ENCODE data around the gene CATSPER3. TPM values are rescaled to one million over a fixed set of nuclear protein-coding genes. Genes with fewer than 3 reads are reported as not detected.

CATSPER3 gene
- polyA plus RNA-seq, 3 donors = 0.15 to 0.60 (median 0.52) TPM

DNA sequence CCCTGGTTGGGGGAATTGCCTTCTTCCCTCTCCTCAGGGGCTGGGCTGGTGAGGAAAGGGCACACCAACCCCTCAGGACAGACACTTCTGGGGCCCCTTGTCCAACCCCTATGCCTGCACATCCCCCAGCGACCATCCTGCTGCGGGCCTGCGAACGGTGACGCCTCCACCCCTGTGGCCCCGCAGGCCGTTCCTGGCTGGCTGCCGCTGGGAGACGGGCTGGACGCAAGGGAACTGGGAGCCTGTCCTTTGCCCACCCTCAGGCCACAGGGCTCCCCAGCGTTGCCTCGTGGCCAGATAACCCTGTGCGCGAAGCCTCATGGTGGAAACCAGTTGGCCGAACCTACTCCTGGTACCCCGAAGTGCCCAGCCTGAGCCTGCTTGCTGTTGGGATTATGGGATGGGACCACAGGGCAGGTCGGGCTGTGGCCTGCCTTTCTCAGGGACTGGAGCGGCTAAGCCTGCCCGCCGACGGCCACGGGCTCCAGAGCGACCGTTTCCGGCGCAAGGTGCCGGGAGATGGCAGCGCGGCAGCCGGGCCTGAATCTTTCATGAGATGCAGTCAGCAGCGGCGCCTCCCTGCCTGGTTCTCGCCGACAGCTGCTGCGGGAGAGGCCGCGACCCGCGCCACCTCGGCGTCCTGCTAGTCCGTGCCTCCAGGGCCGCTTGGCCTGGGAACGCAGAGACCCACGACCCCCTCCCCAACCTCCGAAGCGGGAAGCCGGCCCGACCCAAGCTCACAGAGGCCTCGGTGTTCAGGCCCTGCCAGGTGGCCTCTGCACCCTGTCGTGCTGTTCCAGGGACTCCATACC, 72.8 kb downstream of the CATSPER3 start:
- Mint-ChIP-seq H3K27me3 (ENCODE audit: low read depth in 3 of 3) (peaks cover 79 to 98% (median 88%) of the 10 kb centered on the region in 3 donors), H3K36me3 (peaks cover 0 to 1% of the 10 kb centered on the region in 2 donors), H3K9me3 (peaks cover 0 to 15% (median 0%) of the 10 kb centered on the region in 7 donors), H3K4me1 (peaks cover 3% of the 10 kb centered on the region), H3K4me3 (peak overlapping the region in 1 of 2 donors; percentile 79), H3K27ac (peak overlapping the region in 1 of 7 donors; percentile 11)
- H3K27me3 ChIP-seq (ENCODE audit: control insufficient read depth in 2 of 2, insufficient read depth in 2 of 2, low read length in 2 of 2) = peaks cover 72 to 96% of the 10 kb centered on the region in 2 donors
- H2AFZ ChIP-seq (ENCODE audit: insufficient read depth, low read depth, low read length, poor library complexity, severe bottlenecking) = no peak overlapping the region
- DNase-seq = no peak
- no peak overlapping the region for H3K4me3 ChIP-seq (replicated peaks in 1 of 3; ENCODE audit: low read depth in 2 of 3, low read length in 3 of 3)
- H3K4me1 ChIP-seq (ENCODE audit: control insufficient read depth in 1 of 2, insufficient read depth in 2 of 2, low read length in 2 of 2) = peaks cover 0 to 5% of the 10 kb centered on the region in 2 donors
- no peak overlapping the region for H3K4me2 ChIP-seq (replicated peaks; ENCODE audit: extremely low read depth, low read length, poor library complexity, severe bottlenecking)
- H3K79me2 ChIP-seq (ENCODE audit: insufficient read depth, low read length) = no peaks in the 10 kb centered on the region
- H3K9ac ChIP-seq (ENCODE audit: insufficient read depth, low read length, poor library complexity, severe bottlenecking) = no peak overlapping the region
- H3K36me3 ChIP-seq (replicated peaks in 1 of 2; ENCODE audit: control insufficient read depth in 1 of 2, insufficient read depth in 2 of 2, low read length in 2 of 2) = no peaks in the 10 kb centered on the region
- peaks cover 4 to 47% of the 10 kb centered on the region in 2 donors for H3K9me3 ChIP-seq (replicated peaks in 1 of 2; ENCODE audit: control insufficient read depth in 1 of 2, insufficient read depth in 1 of 2, low read length in 2 of 2)
- WGBS (ENCODE audit: insufficient coverage) = 3% methylated on average over 51 of the region's 51 CpGs
- H3K27ac ChIP-seq (ENCODE audit: low read depth in 1 of 2, low read length in 2 of 2) = no peak overlapping the region
- TF ChIP-seq, protein P1, sequence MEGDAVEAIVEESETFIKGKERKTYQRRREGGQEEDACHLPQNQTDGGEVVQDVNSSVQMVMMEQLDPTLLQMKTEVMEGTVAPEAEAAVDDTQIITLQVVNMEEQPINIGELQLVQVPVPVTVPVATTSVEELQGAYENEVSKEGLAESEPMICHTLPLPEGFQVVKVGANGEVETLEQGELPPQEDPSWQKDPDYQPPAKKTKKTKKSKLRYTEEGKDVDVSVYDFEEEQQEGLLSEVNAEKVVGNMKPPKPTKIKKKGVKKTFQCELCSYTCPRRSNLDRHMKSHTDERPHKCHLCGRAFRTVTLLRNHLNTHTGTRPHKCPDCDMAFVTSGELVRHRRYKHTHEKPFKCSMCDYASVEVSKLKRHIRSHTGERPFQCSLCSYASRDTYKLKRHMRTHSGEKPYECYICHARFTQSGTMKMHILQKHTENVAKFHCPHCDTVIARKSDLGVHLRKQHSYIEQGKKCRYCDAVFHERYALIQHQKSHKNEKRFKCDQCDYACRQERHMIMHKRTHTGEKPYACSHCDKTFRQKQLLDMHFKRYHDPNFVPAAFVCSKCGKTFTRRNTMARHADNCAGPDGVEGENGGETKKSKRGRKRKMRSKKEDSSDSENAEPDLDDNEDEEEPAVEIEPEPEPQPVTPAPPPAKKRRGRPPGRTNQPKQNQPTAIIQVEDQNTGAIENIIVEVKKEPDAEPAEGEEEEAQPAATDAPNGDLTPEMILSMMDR (IDR thresholded peaks at IDR 0.05) = no peak
- intact Hi-C loops (cut with micrococcal nuclease) = no loop called here
- no peaks in the 10 kb centered on the region for H4K20me1 ChIP-seq (ENCODE audit: insufficient read depth, low read length)

DNA sequence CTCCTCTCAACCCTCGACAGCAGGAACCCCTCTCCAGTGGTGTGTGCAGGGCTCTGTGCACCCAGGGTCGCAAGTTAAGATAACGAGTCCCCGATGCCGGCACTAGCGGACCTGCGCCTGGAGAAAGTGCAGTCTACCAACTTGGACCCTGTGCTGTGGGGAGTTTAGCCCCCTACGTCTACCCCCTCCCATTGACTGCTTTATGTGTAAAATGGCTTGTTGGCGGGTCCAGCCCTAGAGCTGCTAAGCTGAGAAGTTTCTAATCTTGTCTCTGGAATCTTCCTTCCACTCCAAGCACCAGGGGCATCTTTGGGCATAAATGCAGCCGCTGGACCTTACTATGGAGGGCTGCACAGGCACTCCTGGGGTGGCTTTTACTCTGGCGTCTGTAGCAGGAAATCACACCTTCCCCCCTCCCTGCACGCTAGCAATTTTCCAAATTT, 73.5 kb downstream of the CATSPER3 start:
- DNase-seq = no peak
- 0% methylated on average over 1 of the region's 12 CpGs for WGBS (ENCODE audit: insufficient coverage)
- intact Hi-C loops (cut with micrococcal nuclease) = no loop called here
- H3K27ac Mint-ChIP-seq = no peak overlapping the region
- no peak overlapping the region for H3K27ac ChIP-seq (ENCODE audit: low read depth in 1 of 2, low read length in 2 of 2)
- H3K27me3 Mint-ChIP-seq (ENCODE audit: low read depth in 3 of 3) = peaks cover 74 to 98% (median 82%) of the 10 kb centered on the region in 3 donors
- peak overlapping the region in 1 of 2 donors; percentile 79 for H3K4me3 Mint-ChIP-seq
- peaks cover 3% of the 10 kb centered on the region for H3K4me1 Mint-ChIP-seq
- TF ChIP-seq, protein P1 (IDR thresholded peaks at IDR 0.05) = no peak
- no peak overlapping the region for H3K4me3 ChIP-seq (replicated peaks in 1 of 3; ENCODE audit: low read depth in 2 of 3, low read length in 3 of 3)
- H3K36me3 Mint-ChIP-seq = peaks cover 0 to 1% of the 10 kb centered on the region in 2 donors
- H3K27me3 ChIP-seq (ENCODE audit: control insufficient read depth in 2 of 2, insufficient read depth in 2 of 2, low read length in 2 of 2) = peaks cover 72 to 97% of the 10 kb centered on the region in 2 donors
- peaks cover 0 to 13% (median 0%) of the 10 kb centered on the region in 7 donors for H3K9me3 Mint-ChIP-seq
- H3K36me3 ChIP-seq (replicated peaks in 1 of 2; ENCODE audit: control insufficient read depth in 1 of 2, insufficient read depth in 2 of 2, low read length in 2 of 2) = no peaks in the 10 kb centered on the region
- H3K4me2 ChIP-seq (replicated peaks; ENCODE audit: extremely low read depth, low read length, poor library complexity, severe bottlenecking) = no peak overlapping the region
- H3K9ac ChIP-seq (ENCODE audit: insufficient read depth, low read length, poor library complexity, severe bottlenecking) = no peak overlapping the region
- peaks cover 4 to 43% of the 10 kb centered on the region in 2 donors for H3K9me3 ChIP-seq (replicated peaks in 1 of 2; ENCODE audit: control insufficient read depth in 1 of 2, insufficient read depth in 1 of 2, low read length in 2 of 2)
- no peak overlapping the region for H2AFZ ChIP-seq (ENCODE audit: insufficient read depth, low read depth, low read length, poor library complexity, severe bottlenecking)
- no peaks in the 10 kb centered on the region for H3K79me2 ChIP-seq (ENCODE audit: insufficient read depth, low read length)
- H3K4me1 ChIP-seq (ENCODE audit: control insufficient read depth in 1 of 2, insufficient read depth in 2 of 2, low read length in 2 of 2) = peaks cover 0 to 5% of the 10 kb centered on the region in 2 donors
- H4K20me1 ChIP-seq (ENCODE audit: insufficient read depth, low read length) = no peaks in the 10 kb centered on the region

All from CD14-positive monocyte (primary cell).